K562 (cell line): Measurements from ENCODE around the gene RPL29. TPM values are rescaled to one million over a fixed set of nuclear protein-coding genes. Genes with fewer than 3 reads are reported as not detected.
A peak's percentile ranks its signal among the peaks of the same experiment; 100 is the strongest.

Source experiments
- BCOR ChIP-seq: fragments of 450-650 bp; IDR thresholded peaks from 2 replicates; pipeline ENCODE4 v1.6.1; 2016
- E2F3 ChIP-seq: fragments of 250-450 bp; sonication (Bioruptor Pico); IDR thresholded peaks from 2 replicates; pipeline ENCODE4 v1.4.0; 2020; ENCODE audit warnings: mild to moderate bottlenecking
- ELF4 ChIP-seq: fragments of 450-650 bp; formaldehyde crosslinking; IDR thresholded peaks from 2 replicates; pipeline ENCODE4 v1.4.0; 2022; ENCODE audit warnings: missing genetic modification characterization
- FOXJ3 ChIP-seq: sonication (generic); formaldehyde crosslinking; IDR thresholded peaks from 2 replicates; pipeline ENCODE4 v1.4.0; 2020; ENCODE audit warnings: mild to moderate bottlenecking, missing genetic modification reagents
- GABPB1 ChIP-seq: sonication (generic); formaldehyde crosslinking; IDR thresholded peaks from 2 replicates; pipeline ENCODE4 v1.8.0; 2022; ENCODE audit warnings: mild to moderate bottlenecking, missing genetic modification reagents
- GATAD2A ChIP-seq: fragments of 450-650 bp; IDR thresholded peaks from 2 replicates; pipeline ENCODE4 v1.6.1; 2017
- PHF8 ChIP-seq: fragments of 200-600 bp; sonication (generic); IDR thresholded peaks from 2 replicates; pipeline ENCODE4 v1.6.1; 2012; ENCODE audit warnings: mixed run types, mild to moderate bottlenecking, inconsistent platforms, low read length, moderate library complexity, borderline replicate concordance
- SAP30 ChIP-seq: fragments of 200-600 bp; sonication (generic); IDR thresholded peaks from 2 replicates; pipeline ENCODE4 v1.6.1; 2012; ENCODE audit warnings: borderline replicate concordance, low read depth, mild to moderate bottlenecking, moderate library complexity, low read length, control low read depth, inconsistent platforms; ENCODE audit not compliant: insufficient read depth, poor library complexity, severe bottlenecking
- STAT5A ChIP-seq: IDR thresholded peaks from 2 replicates; pipeline ENCODE4 v1.6.1; 2012; ENCODE audit warnings: low read length, inconsistent platforms, borderline replicate concordance
- TAF7 ChIP-seq: fragments of 450-650 bp; IDR thresholded peaks from 2 replicates; pipeline ENCODE4 v1.6.1; 2016; ENCODE audit warnings: missing genetic modification characterization, missing compliant biosample characterization
- YBX1 ChIP-seq: fragments of 450-650 bp; IDR thresholded peaks from 2 replicates; pipeline ENCODE4 v1.7.1; 2016; ENCODE audit warnings: mild to moderate bottlenecking
- ZNF384 ChIP-seq: IDR thresholded peaks from 2 replicates; pipeline ENCODE4 v1.6.1; 2012; ENCODE audit warnings: low read depth, low read length, improper control_type of control experiment
- polyA plus RNA-seq, 8 experiments: library from polyadenylated mRNA; depleted of rRNA in 4 of 8; stranded (reverse) in 5 of 8; unstranded in 3 of 8; fragments of >200 nt; fragmentation: Nextera tagmentation in 2 of 8; fragmentation: Illumina TruSeq in 1 of 8; extraction: Ambion mirVana in 2 of 8; extraction: Trizol in 1 of 8; gene quantifications; 2 replicates each; pipeline versions ENCODE4 v1.2.1 to v1.2.3, GENCODE V29; 2011 to 2014; ENCODE audit warnings: inconsistent platforms in 1 of 8, missing spikeins in 1 of 8
- total RNA-seq, 7 experiments: library from RNA; depleted of rRNA in 6 of 7; stranded (reverse); fragments of >200 nt in 6 of 7; fragmentation: Illumina TruSeq in 2 of 7; extraction: Trizol in 2 of 7; gene quantifications; 2 replicates each; pipeline versions ENCODE4 v1.2.1 to v1.2.3, GENCODE V29; 2011 to 2021; ENCODE audit warnings: low replicate concordance in 1 of 7
- TF ChIP-seq, protein P1 (sequence below): fragments of 250-450 bp; sonication (Bioruptor Pico); IDR thresholded peaks from 2 replicates; pipeline ENCODE4 v1.4.0; 2020; ENCODE audit warnings: mild to moderate bottlenecking, moderate library complexity
- TF ChIP-seq, protein P2 (sequence below): sonication (generic); formaldehyde crosslinking; IDR thresholded peaks from 2 replicates; pipeline ENCODE4 v1.8.0; 2022; ENCODE audit warnings: mild to moderate bottlenecking, missing genetic modification reagents
- TF ChIP-seq, protein P3 (sequence below): sonication (generic); formaldehyde crosslinking; IDR thresholded peaks from 2 replicates; pipeline ENCODE4 v1.8.0; 2023; ENCODE audit warnings: missing genetic modification reagents, mild to moderate bottlenecking, borderline replicate concordance
- TF ChIP-seq, protein P4 (sequence below): fragments of 200-800 bp; sonication (Bioruptor generic); IDR thresholded peaks from 2 replicates; pipeline ENCODE4 v1.6.1; 2017; ENCODE audit warnings: missing genetic modification characterization, missing compliant biosample characterization

Gene RPL29
- total and polyA plus RNA-seq, 9 of the 15 experiments (the other 6 are each of a cell fraction or from before 2014, with no cell fraction given): 568 to 1,475 (median 1,104) TPM

DNA sequence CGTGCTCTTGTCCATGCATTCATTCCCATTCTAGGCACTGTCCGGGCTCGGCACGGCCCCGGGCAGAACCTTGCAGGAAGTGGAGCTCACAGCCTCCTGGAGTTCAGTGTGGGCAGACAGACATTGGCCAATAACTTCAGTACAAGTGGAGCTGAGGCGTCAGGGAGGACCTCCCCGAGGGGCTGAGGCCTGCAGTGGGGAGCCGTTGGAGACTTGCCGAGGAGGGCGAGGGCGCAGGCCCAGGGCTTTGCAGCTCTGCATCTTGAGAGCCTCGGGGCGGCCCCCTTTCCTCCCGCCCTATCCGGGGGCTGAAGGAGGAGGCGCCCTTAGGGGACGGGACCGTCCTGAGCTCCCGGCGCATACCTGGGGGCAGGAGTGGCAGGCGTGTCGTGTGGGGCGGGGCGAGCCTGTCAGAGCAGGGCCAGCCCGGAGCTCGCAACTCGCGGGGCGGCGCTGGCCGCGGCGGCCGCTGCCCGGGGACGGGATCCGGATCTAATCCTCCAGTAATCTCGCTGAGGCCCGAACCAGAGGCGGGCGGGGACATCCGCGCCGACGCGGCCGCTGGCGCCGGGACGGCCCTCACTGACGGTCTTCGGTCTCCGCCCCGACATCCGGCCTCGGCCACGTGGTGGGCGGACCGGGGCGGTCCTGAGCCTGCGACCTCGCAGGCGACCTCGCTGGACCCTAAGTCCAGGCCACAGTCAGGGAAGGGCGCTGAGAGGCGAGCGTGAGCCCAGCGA, 12.7 kb downstream of the RPL29 start, which contains the start of gene ACY1 (continued):
- TF ChIP-seq, protein P1, sequence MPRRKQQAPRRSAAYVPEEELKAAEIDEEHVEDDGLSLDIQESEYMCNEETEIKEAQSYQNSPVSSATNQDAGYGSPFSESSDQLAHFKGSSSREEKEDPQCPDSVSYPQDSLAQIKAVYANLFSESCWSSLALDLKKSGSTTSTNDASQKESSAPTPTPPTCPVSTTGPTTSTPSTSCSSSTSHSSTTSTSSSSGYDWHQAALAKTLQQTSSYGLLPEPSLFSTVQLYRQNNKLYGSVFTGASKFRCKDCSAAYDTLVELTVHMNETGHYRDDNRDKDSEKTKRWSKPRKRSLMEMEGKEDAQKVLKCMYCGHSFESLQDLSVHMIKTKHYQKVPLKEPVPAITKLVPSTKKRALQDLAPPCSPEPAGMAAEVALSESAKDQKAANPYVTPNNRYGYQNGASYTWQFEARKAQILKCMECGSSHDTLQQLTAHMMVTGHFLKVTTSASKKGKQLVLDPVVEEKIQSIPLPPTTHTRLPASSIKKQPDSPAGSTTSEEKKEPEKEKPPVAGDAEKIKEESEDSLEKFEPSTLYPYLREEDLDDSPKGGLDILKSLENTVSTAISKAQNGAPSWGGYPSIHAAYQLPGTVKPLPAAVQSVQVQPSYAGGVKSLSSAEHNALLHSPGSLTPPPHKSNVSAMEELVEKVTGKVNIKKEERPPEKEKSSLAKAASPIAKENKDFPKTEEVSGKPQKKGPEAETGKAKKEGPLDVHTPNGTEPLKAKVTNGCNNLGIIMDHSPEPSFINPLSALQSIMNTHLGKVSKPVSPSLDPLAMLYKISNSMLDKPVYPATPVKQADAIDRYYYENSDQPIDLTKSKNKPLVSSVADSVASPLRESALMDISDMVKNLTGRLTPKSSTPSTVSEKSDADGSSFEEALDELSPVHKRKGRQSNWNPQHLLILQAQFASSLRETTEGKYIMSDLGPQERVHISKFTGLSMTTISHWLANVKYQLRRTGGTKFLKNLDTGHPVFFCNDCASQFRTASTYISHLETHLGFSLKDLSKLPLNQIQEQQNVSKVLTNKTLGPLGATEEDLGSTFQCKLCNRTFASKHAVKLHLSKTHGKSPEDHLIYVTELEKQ: no peak
- no peak for TF ChIP-seq STAT5A
- TF ChIP-seq SAP30: peak; percentile 49
- TF ChIP-seq FOXJ3 (CRISPR knock-in tag): no peak
- TF ChIP-seq, protein P2, sequence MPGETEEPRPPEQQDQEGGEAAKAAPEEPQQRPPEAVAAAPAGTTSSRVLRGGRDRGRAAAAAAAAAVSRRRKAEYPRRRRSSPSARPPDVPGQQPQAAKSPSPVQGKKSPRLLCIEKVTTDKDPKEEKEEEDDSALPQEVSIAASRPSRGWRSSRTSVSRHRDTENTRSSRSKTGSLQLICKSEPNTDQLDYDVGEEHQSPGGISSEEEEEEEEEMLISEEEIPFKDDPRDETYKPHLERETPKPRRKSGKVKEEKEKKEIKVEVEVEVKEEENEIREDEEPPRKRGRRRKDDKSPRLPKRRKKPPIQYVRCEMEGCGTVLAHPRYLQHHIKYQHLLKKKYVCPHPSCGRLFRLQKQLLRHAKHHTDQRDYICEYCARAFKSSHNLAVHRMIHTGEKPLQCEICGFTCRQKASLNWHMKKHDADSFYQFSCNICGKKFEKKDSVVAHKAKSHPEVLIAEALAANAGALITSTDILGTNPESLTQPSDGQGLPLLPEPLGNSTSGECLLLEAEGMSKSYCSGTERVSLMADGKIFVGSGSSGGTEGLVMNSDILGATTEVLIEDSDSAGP (CRISPR knock-in tag): no peak
- no peak; the same call in 1 of the 2 replicates for TF ChIP-seq ZNF384
- peak; percentile 57; the same call in 1 of the 2 replicates for TF ChIP-seq PHF8
- TF ChIP-seq, protein P3, sequence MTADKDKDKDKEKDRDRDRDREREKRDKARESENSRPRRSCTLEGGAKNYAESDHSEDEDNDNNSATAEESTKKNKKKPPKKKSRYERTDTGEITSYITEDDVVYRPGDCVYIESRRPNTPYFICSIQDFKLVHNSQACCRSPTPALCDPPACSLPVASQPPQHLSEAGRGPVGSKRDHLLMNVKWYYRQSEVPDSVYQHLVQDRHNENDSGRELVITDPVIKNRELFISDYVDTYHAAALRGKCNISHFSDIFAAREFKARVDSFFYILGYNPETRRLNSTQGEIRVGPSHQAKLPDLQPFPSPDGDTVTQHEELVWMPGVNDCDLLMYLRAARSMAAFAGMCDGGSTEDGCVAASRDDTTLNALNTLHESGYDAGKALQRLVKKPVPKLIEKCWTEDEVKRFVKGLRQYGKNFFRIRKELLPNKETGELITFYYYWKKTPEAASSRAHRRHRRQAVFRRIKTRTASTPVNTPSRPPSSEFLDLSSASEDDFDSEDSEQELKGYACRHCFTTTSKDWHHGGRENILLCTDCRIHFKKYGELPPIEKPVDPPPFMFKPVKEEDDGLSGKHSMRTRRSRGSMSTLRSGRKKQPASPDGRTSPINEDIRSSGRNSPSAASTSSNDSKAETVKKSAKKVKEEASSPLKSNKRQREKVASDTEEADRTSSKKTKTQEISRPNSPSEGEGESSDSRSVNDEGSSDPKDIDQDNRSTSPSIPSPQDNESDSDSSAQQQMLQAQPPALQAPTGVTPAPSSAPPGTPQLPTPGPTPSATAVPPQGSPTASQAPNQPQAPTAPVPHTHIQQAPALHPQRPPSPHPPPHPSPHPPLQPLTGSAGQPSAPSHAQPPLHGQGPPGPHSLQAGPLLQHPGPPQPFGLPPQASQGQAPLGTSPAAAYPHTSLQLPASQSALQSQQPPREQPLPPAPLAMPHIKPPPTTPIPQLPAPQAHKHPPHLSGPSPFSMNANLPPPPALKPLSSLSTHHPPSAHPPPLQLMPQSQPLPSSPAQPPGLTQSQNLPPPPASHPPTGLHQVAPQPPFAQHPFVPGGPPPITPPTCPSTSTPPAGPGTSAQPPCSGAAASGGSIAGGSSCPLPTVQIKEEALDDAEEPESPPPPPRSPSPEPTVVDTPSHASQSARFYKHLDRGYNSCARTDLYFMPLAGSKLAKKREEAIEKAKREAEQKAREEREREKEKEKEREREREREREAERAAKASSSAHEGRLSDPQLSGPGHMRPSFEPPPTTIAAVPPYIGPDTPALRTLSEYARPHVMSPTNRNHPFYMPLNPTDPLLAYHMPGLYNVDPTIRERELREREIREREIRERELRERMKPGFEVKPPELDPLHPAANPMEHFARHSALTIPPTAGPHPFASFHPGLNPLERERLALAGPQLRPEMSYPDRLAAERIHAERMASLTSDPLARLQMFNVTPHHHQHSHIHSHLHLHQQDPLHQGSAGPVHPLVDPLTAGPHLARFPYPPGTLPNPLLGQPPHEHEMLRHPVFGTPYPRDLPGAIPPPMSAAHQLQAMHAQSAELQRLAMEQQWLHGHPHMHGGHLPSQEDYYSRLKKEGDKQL: 0 out of 2 replicates have a peak, but pooled peaks have one; percentile 28
- TF ChIP-seq E2F3 (CRISPR knock-in tag): no peak
- no peak; the same call in 1 of the 2 replicates for TF ChIP-seq TAF7 (tag)
- TF ChIP-seq GABPB1: peak; percentile 60
- TF ChIP-seq BCOR: no peak
- TF ChIP-seq, protein P4, sequence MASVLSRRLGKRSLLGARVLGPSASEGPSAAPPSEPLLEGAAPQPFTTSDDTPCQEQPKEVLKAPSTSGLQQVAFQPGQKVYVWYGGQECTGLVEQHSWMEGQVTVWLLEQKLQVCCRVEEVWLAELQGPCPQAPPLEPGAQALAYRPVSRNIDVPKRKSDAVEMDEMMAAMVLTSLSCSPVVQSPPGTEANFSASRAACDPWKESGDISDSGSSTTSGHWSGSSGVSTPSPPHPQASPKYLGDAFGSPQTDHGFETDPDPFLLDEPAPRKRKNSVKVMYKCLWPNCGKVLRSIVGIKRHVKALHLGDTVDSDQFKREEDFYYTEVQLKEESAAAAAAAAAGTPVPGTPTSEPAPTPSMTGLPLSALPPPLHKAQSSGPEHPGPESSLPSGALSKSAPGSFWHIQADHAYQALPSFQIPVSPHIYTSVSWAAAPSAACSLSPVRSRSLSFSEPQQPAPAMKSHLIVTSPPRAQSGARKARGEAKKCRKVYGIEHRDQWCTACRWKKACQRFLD: peak; percentile 53; the same call in 1 of the 2 replicates
- TF ChIP-seq ELF4 (CRISPR knock-in tag): no peak
- no peak for TF ChIP-seq GATAD2A
- TF ChIP-seq YBX1: no peak
